Upper lobe of left lung (tissue), 4 donors: Measurements from ENCODE around the gene DIAPH3.

Source experiments
- EP300 ChIP-seq, 4 donors: sonication (generic); formaldehyde crosslinking; IDR thresholded peaks; one replicate each; pipeline ENCODE4 v1.5.1; 2017; ENCODE audit warnings: antibody characterized with exemption in 4 of 4, control low read depth in 2 of 4
- POLR2A ChIP-seq, 4 donors: fragments of 450-650 bp; IDR thresholded peaks; one replicate each; pipeline ENCODE4 v1.5.1; 2016 to 2017; ENCODE audit warnings: antibody characterized with exemption in 4 of 4, mild to moderate bottlenecking in 2 of 4
- POLR2AphosphoS5 ChIP-seq, 2 donors: sonication (generic); formaldehyde crosslinking; IDR thresholded peaks; one replicate each; pipeline ENCODE4 v1.5.1; 2017; ENCODE audit warnings: antibody characterized with exemption in 2 of 2
- TF ChIP-seq, protein P1 (sequence below), 6 experiments: fragments of 450-650 bp in 4 of 6; fragments of 200-600 bp in 2 of 6; sonication (generic) in 2 of 6; IDR thresholded peaks; one replicate each; pipeline ENCODE4 v1.5.1; 2016 to 2019; ENCODE audit warnings: antibody characterized with exemption in 6 of 6

DNA sequence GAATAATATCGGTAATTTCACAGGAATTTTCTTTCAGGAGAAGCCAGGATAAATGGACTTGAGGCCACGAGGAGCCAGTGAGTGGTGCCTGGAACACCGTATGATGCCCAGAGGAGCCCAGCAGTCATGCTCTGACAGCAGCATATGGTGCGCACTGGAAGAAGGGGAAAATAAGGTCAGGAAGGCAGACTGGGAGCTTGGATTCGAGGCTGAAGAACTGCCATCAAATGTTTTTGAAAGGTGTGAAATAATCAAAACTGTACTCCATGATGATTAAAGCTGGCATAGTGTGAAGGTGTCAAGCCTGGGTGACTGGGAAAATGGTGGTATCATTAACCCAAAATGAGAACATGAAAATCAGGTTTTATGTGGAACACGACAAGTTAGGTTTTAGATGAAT lies 374.2 kb downstream of the DIAPH3 start:
- TF ChIP-seq, protein P1, sequence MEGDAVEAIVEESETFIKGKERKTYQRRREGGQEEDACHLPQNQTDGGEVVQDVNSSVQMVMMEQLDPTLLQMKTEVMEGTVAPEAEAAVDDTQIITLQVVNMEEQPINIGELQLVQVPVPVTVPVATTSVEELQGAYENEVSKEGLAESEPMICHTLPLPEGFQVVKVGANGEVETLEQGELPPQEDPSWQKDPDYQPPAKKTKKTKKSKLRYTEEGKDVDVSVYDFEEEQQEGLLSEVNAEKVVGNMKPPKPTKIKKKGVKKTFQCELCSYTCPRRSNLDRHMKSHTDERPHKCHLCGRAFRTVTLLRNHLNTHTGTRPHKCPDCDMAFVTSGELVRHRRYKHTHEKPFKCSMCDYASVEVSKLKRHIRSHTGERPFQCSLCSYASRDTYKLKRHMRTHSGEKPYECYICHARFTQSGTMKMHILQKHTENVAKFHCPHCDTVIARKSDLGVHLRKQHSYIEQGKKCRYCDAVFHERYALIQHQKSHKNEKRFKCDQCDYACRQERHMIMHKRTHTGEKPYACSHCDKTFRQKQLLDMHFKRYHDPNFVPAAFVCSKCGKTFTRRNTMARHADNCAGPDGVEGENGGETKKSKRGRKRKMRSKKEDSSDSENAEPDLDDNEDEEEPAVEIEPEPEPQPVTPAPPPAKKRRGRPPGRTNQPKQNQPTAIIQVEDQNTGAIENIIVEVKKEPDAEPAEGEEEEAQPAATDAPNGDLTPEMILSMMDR (IDR thresholded peaks at IDR 0.05): no peak
- no peak for TF ChIP-seq POLR2A (IDR thresholded peaks at IDR 0.05)
- TF ChIP-seq EP300 (IDR thresholded peaks at IDR 0.05): no peak
- no peak for TF ChIP-seq POLR2AphosphoS5 (IDR thresholded peaks at IDR 0.05)
